ENCODE data around the gene HRCT1. TPM values are rescaled to one million over a fixed set of nuclear protein-coding genes. Genes with fewer than 3 reads are reported as not detected.
"Not testable (repeated sequence)": the region's sequence is repeated elsewhere in the genome, so short reads cannot be mapped to it uniquely, and the experiment has no call there.

The HRCT1 gene
- total and polyA plus RNA-seq, 2 donors (not counting 3 experiments of a cell fraction or from before 2014, with no cell fraction given), result 1.2 to 7.0 TPM

- Histone ChIP-seq H2AFZ (ENCODE audit: low read depth, low read length) (no peak overlapping the region), H3K9ac (replicated peaks; ENCODE audit: extremely low read depth, insufficient read depth, low read length) (no peak overlapping the region), H3K4me3 (replicated peaks in 1 of 3; ENCODE audit: insufficient read depth in 1 of 3, low read depth in 1 of 3, low read length in 3 of 3) (peak overlapping the region in 1 of 3 experiments; percentile 27), H3K4me2 (ENCODE audit: insufficient read depth, low read length) (peak overlapping the region; percentile 35), H3K36me3 (ENCODE audit: control insufficient read depth in 2 of 2, extremely low read depth in 1 of 2, insufficient read depth in 2 of 2, low read length in 2 of 2) (no peaks in the 10 kb centered on the region), H3K79me2 (ENCODE audit: control insufficient read depth, insufficient read depth, low read length) (peaks cover 33% of the 10 kb centered on the region), H3K9me3 (replicated peaks; ENCODE audit: control insufficient read depth, insufficient read depth, low read length) (no peaks in the 10 kb centered on the region), H3K4me1 (ENCODE audit: control insufficient read depth, extremely low read depth, insufficient read depth, low read length) (peaks cover 48% of the 10 kb centered on the region), H3K27me3 (ENCODE audit: control insufficient read depth in 2 of 2, insufficient read depth in 2 of 2, low read length in 2 of 2) (no peaks in the 10 kb centered on the region), H4K20me1 (replicated peaks; ENCODE audit: control insufficient read depth, extremely low read depth, insufficient read depth, low read length) (no peaks in the 10 kb centered on the region), H3K9me1 (replicated peaks; ENCODE audit: control insufficient read depth, extremely low read depth, insufficient read depth, low read length) (no peaks in the 10 kb centered on the region), H3K27ac (ENCODE audit: insufficient read depth, low read depth, low read length) (no peak overlapping the region)
- POLR2A ChIA-PET, result no interaction called here
- intact Hi-C loops (cut with micrococcal nuclease) (no loop called here), dilution Hi-C loops (cut with MboI; ENCODE audit: extremely low pct_ligation_motif_present, low sequenced_read_pairs) (no loop called here)
- FAIRE-seq (no peak), DNase-seq (ENCODE audit: low read depth, low spot score) (no peak)
- BruUV-seq (replicated peaks), result no TSS peak
- CTCF ChIA-PET, result interaction anchor here (0.8 to 6.4 kb wide), 7 partner anchors 10 to 123 kb away, joined by 4 to 46 read pairs (median 22); no protein-coding TSS in a partner anchor
- TF ChIP-seq POLR2AphosphoS5 (IDR thresholded peaks at IDR 0.05; ENCODE audit: insufficient read depth, low read depth, low read length), result peak; percentile 10
- no peak for TF ChIP-seq FOS (IDR thresholded peaks at IDR 0.05; ENCODE audit: borderline replicate concordance, insufficient read depth, low read length)
Observed at GRCh38 chr9:35912791-35913400, 6.9 kb downstream of the HRCT1 start.

GRCh38 chr9:35913429-35913828 is 7.4 kb downstream of the HRCT1 start:
- H3K27me3 ChIP-seq (ENCODE audit: control insufficient read depth in 2 of 2, insufficient read depth in 2 of 2, low read length in 2 of 2); H3K9me3 ChIP-seq (replicated peaks; ENCODE audit: control insufficient read depth, insufficient read depth, low read length); H3K9me1 ChIP-seq (replicated peaks; ENCODE audit: control insufficient read depth, extremely low read depth, insufficient read depth, low read length); H2AFZ ChIP-seq (ENCODE audit: low read depth, low read length); H3K36me3 ChIP-seq (ENCODE audit: control insufficient read depth in 2 of 2, extremely low read depth in 1 of 2, insufficient read depth in 2 of 2, low read length in 2 of 2); DNase-seq (ENCODE audit: low read depth, low spot score); H3K4me3 ChIP-seq (replicated peaks in 1 of 3; ENCODE audit: insufficient read depth in 1 of 3, low read depth in 1 of 3, low read length in 3 of 3); H3K9ac ChIP-seq (replicated peaks; ENCODE audit: extremely low read depth, insufficient read depth, low read length); H3K27ac ChIP-seq (ENCODE audit: insufficient read depth, low read depth, low read length); POLR2A ChIA-PET; intact Hi-C loops (cut with micrococcal nuclease); dilution Hi-C loops (cut with MboI; ENCODE audit: extremely low pct_ligation_motif_present, low sequenced_read_pairs); H4K20me1 ChIP-seq (replicated peaks; ENCODE audit: control insufficient read depth, extremely low read depth, insufficient read depth, low read length); FAIRE-seq; BruUV-seq (replicated peaks): not testable (repeated sequence)
- CTCF ChIA-PET, result interaction anchor here (0.8 to 6.4 kb wide), 3 partner anchors 10 to 32 kb away, joined by 6 to 46 read pairs (median 14); no protein-coding TSS in a partner anchor
- peaks cover 44% of the 10 kb centered on the region for H3K4me1 ChIP-seq (ENCODE audit: control insufficient read depth, extremely low read depth, insufficient read depth, low read length)
- peak overlapping the region; percentile 23 for H3K4me2 ChIP-seq (ENCODE audit: insufficient read depth, low read length)
- peak; percentile 32 for TF ChIP-seq POLR2A (IDR thresholded peaks at IDR 0.05; ENCODE audit: low read depth, low read length)
- peaks cover 33% of the 10 kb centered on the region for H3K79me2 ChIP-seq (ENCODE audit: control insufficient read depth, insufficient read depth, low read length)
